Activated naive CD8-positive, alpha-beta T cell treated with anti-CD3 and anti-CD28 coated beads for 36 hours (primary cell): Measurements from ENCODE around the gene SPTBN5. TPM values are rescaled to one million over a fixed set of nuclear protein-coding genes. Genes with fewer than 3 reads are reported as not detected.
A peak's percentile ranks its signal among the peaks of the same experiment; 100 is the strongest.

ENCODE experiments used
- DNase-seq: peaks from one replicate; pipeline ENCODE4 v3.0.0; 2021
- H3K27ac Mint-ChIP-seq: one replicate; pipeline ENCODE4 v1.8.0; 2022; ENCODE audit warnings: mild to moderate bottlenecking, moderate library complexity, mixed read lengths
- H3K27me3 Mint-ChIP-seq: one replicate; pipeline ENCODE4 v1.8.0; 2022; ENCODE audit warnings: mild to moderate bottlenecking, mixed read lengths
- H3K36me3 Mint-ChIP-seq: one replicate; pipeline ENCODE4 v1.8.0; 2021; ENCODE audit warnings: mild to moderate bottlenecking, mixed read lengths
- H3K4me1 Mint-ChIP-seq: one replicate; pipeline ENCODE4 v1.8.0; 2021; ENCODE audit warnings: mixed read lengths
- H3K4me3 Mint-ChIP-seq: one replicate; pipeline ENCODE4 v1.8.0; 2022; ENCODE audit warnings: mild to moderate bottlenecking, moderate library complexity, mixed read lengths
- H3K9me3 Mint-ChIP-seq: one replicate; pipeline ENCODE4 v1.8.0; 2022; ENCODE audit warnings: mixed read lengths
- total RNA-seq, 2 experiments: library from RNA; stranded (reverse); gene quantifications; one replicate each; pipeline ENCODE4 v1.2.3, GENCODE V29; 2021

Gene SPTBN5
- total RNA-seq, 2 experiments from 2014 or later: 0.19 to 0.30 TPM

DNA sequence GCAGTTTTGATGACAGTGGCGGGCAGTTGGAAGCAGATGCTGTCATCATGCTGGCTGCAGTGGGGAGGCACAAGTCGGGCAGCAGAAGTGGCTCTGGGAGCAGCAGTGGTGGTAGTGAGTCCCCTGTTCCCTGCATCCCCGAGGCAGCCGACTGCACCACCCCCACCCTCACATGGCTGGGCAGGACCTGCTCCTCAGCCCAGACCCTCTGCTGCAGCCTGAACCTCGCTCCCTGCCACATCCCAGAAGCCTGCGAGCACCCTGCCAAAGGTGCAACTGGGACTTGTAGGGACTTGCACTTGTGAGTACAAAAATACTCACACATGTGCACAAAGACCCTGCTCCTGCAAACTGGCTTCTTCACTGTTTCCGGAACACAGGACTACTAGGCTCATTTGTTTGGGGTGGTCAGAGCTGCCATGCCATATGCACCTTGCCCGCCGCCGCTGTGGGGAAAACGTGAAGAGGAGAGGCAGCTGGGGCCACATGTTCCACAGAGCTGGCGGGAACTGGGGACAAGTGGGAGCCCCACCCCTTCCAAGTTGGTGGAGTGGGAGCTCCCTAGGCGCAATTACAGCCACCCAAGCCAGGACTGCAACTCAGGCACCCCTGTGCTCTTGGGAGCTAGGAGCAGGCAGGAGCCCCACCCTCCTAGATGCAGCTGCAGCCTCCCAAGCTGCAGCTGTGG is 63.8 kb downstream of the SPTBN5 start:
- H3K4me3 Mint-ChIP-seq: no peak overlapping the region
- H3K27ac Mint-ChIP-seq: no peak overlapping the region
- peaks cover 43% of the 10 kb centered on the region for H3K4me1 Mint-ChIP-seq
- H3K27me3 Mint-ChIP-seq: no peaks in the 10 kb centered on the region
- no peaks in the 10 kb centered on the region for H3K9me3 Mint-ChIP-seq
- no peaks in the 10 kb centered on the region for H3K36me3 Mint-ChIP-seq
- no peak for DNase-seq

DNA sequence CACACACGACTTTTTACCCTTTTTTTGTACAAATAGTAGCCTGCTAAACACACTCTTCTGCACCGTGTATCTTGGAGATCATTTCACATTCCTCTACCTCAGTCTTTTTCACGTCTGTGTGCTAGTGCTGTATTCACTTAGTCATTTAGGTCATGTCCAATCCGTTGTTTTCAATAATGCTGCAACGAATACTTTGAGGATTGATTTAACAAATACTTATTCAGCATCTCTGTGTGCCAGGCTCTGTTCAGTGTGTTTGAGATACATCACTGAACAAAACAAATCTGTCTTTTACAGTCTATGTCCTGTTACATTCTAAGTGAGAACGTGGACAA is 65.1 kb downstream of the SPTBN5 start:
- Mint-ChIP-seq H3K36me3 (no peaks in the 10 kb centered on the region), H3K27me3 (no peaks in the 10 kb centered on the region), H3K27ac (peak overlapping the region; percentile 74), H3K4me1 (peaks cover 38% of the 10 kb centered on the region), H3K4me3 (peak overlapping the region; percentile 90), H3K9me3 (no peaks in the 10 kb centered on the region)
- no peak for DNase-seq

DNA sequence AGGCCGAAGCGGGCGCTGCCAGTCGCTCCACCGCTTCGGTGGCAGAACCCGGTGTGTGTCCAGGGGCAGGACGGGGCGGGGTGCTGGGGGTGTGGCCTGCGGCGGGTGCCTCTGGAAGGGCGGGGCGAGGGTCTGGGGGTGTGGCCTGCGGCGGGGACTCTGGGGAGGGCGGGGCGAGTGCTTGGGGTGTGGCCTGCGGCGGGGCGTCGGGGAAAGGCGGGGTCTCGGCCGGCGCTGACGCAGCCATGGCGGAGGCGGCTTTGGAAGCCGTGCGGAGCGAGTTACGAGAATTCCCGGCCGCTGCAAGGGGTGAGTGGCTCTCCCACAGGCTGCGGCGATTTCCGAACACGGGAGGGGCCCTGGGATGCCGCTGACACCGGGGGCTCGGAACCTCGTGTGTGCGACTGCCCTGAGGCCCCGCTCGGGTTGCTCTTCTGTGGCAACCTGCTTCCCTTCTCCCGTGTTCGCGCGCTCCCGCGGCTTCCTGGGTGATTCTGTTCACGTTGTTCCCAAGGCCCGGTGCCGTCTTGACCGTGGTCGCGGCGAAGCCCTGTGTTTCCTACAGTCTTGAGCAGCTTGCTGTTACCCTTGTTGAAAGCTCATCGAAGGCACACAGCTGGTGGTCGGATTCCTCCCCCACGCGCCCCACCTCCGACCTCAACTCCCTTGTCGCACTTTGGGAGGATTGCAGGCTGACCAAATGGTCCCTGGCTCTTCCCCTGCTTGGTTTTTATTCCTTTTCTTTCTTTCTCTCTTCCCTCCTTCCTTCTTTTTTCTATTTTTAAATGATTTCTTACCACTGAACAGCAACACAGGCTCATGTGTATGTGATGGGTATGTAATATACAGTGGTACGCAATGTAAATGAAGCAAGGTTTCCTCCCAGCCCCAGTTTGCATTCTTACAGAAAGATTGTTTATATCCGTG is 65.7 kb downstream of the SPTBN5 start, which contains the start of gene JMJD7:
TSS of gene JMJD7 (plus strand) at position 213 of the 927 bp plus-strand sequence. CDS start at position 246, 33 bp downstream.
- no peaks in the 10 kb centered on the region for H3K36me3 Mint-ChIP-seq

DNA sequence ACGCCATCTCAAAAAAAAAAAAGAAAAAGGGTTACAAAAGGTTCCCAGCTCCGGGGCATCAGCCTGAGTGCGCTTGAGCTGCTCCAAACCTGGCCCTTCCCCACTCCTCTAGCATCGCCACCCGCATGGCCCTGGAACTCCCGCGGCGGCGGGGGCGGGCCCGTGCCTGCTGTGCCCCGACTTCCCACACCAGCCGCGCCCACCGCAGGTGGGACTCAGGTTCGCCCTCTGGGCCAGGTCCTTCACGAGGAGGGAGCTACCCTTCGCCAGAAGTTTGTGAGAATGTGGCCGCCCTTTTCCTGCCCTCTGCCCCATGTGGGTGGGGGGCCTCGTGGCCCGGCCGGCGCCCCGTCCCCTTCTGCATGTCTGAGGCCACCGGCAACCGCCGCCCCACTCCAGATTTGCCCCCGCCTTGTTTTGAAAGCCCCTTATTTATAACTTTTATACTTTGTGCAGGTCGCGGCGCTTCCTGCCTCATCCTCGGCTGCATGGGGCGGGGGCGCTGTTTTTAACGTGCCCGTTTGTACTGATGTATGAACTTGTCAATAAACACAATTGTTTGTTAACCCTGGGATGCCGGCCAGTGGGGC is 66.5 kb downstream of the SPTBN5 start:
- peaks cover 27% of the 10 kb centered on the region for H3K4me1 Mint-ChIP-seq
- H3K36me3 Mint-ChIP-seq: no peaks in the 10 kb centered on the region
- peak overlapping the region; percentile 83 for H3K27ac Mint-ChIP-seq
- no peaks in the 10 kb centered on the region for H3K27me3 Mint-ChIP-seq
- H3K9me3 Mint-ChIP-seq: no peaks in the 10 kb centered on the region
- peak overlapping the region; percentile 90 for H3K4me3 Mint-ChIP-seq
- DNase-seq: peak; percentile 34

More for the DNA sequence above, 65.7 kb downstream of the SPTBN5 start, which contains the start of gene JMJD7:
- H3K9me3 Mint-ChIP-seq: no peaks in the 10 kb centered on the region
- H3K27ac Mint-ChIP-seq: peak within 1 kb of the TSS; percentile 83
- DNase-seq: peak; percentile 92
- peak within 1 kb of the TSS; percentile 90 for H3K4me3 Mint-ChIP-seq
- peaks cover 35% of the 10 kb centered on the region for H3K4me1 Mint-ChIP-seq
- no peaks in the 10 kb centered on the region for H3K27me3 Mint-ChIP-seq

DNA sequence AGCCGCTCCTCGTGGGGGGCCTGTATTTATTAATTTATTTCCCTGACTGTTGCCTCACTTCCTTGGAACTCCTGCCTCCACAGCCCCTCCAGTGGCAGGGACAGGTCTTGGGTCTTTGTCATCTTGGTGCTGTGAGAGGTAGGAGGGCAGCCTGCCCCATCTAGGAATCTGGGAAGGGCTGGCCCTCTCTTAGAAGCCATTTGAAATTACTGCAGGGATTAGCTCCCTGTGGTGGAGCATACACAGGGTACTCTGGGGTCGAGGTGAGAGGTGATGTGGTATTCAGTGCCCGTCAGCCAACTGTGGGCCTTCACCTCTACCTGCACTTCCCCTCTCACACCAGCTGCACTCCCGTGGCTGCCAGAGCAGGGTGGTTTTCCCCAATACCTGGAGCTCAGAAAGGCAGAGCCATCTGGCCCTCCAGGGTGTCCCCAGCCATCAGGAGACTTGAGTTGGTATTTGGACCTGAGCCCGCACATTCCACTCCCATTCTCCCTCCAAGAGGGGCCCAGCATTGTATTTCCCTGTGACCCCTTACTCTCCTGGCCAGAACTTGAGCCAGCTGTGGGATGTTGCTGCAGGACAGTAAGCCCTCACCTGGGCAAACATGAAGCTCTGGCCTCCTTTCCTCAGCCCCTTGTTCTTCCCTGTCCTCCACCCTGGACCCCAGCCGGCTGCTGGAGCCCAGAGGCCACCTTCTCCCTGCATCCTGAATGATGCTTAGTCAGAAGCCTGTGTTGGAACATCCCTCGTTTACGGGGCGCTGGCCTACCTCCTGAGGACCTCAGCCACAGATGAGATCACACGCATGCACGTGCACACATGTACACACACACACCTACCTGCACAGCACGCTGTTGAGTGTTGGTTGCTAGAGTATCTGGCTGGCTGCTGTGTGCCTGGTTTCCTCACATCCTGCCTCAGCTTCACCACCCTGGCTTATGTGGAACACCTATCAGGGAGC is 68.0 kb downstream of the SPTBN5 start:
- Mint-ChIP-seq H3K4me1 (peaks cover 13% of the 10 kb centered on the region), H3K27ac (no peak overlapping the region), H3K36me3 (no peaks in the 10 kb centered on the region), H3K9me3 (no peaks in the 10 kb centered on the region), H3K4me3 (no peak overlapping the region), H3K27me3 (no peaks in the 10 kb centered on the region)
- DNase-seq: no peak

DNA sequence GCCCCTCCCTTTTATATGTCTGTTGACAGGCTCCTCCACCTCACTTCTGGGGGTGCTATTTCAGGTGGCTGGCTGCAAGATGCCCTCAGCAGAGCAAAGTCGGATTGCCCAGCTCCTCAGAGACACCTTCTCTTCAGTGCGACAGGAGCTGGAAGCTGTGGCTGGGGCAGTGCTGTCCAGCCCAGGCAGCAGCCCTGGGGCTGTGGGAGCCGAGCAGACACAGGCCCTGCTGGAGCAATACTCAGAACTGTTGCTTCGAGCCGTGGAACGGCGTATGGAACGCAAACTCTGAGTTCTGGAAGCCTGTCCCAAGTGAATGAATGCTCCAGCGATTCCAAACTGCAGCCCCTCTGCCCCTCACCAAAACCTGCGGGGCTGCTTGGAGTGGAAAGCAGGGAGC is 68.7 kb downstream of the SPTBN5 start:
- Mint-ChIP-seq H3K9me3 (no peaks in the 10 kb centered on the region), H3K36me3 (no peaks in the 10 kb centered on the region), H3K4me1 (peaks cover 10% of the 10 kb centered on the region), H3K27me3 (no peaks in the 10 kb centered on the region), H3K27ac (no peak overlapping the region), H3K4me3 (no peak overlapping the region)
- no peak for DNase-seq

DNA sequence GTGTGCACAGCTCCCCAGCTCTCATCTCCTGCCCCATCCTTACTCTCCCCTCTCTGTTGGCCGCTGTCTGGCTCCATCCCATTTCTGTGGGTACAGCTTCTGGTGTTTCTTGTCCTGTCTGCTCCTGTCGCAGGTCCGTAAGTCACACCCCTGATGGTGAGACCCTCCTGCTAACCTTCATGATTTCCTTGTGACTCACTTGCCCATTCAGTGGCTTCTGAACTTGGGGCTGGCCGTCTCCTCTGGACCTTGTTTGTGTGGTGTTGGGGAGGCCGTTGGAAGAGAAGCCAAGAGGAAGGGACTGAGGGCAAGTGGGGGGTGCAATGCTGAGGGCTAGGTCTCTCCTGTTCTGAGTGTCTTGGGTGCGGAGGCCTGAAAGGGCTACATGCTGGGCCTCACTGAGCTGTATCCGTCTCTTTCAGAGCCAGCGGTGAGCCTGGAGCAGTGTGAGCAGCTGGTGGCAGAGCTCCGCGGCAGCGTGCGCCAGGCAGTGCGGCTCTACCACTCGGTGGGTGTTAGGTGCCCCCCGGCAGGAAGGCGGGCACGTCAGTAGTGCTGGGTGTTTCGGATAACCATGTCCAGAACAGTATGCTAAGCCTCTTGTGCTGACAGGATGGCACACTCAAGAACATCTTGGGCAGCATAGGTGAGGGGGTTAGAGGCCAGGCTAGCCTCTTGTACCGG is 69.6 kb downstream of the SPTBN5 start:
- no peaks in the 10 kb centered on the region for H3K36me3 Mint-ChIP-seq
- no peaks in the 10 kb centered on the region for H3K27me3 Mint-ChIP-seq
- peaks cover 9% of the 10 kb centered on the region for H3K4me1 Mint-ChIP-seq
- no peak overlapping the region for H3K27ac Mint-ChIP-seq
- H3K4me3 Mint-ChIP-seq: no peak overlapping the region
- H3K9me3 Mint-ChIP-seq: no peaks in the 10 kb centered on the region
- DNase-seq: no peak

DNA sequence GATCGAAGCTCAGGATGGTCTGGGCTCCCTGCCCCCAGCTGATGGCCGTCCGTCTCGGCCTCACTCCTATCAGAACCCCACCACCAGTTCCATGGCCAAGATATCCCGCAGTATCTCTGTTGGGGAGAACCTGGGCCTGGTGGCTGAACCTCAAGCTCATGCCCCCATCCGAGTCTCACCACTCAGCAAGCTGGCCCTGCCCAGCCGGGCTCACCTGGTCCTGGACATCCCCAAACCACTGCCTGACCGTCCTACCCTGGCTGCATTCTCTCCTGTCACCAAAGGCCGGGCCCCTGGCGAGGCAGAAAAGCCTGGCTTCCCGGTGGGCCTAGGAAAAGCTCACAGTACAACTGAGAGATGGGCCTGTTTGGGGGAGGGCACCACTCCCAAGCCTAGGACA is 70.4 kb downstream of the SPTBN5 start:
- H3K36me3 Mint-ChIP-seq: no peaks in the 10 kb centered on the region
- no peaks in the 10 kb centered on the region for H3K27me3 Mint-ChIP-seq
- H3K27ac Mint-ChIP-seq: no peak overlapping the region
- DNase-seq: no peak
- no peaks in the 10 kb centered on the region for H3K9me3 Mint-ChIP-seq
- no peak overlapping the region for H3K4me3 Mint-ChIP-seq
- H3K4me1 Mint-ChIP-seq: peaks cover 3% of the 10 kb centered on the region

DNA sequence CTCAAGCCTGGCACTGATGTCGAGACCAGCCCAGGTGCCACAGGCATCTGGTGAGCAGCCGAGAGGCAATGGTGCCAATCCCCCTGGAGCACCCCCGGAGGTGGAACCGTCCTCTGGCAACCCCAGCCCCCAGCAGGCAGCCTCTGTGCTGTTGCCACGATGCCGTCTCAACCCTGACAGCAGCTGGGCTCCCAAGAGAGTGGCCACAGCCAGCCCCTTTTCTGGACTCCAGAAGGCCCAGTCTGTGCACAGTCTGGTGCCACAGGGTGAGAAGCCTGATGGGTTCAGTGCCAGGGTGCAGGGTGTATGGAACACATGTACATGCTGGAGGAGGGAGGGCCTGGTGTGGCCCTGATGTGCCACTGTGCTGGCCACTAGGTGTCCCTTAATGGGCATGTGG is 70.9 kb downstream of the SPTBN5 start:
- Mint-ChIP-seq H3K36me3 (no peaks in the 10 kb centered on the region), H3K27ac (no peak overlapping the region), H3K4me3 (no peak overlapping the region), H3K27me3 (no peaks in the 10 kb centered on the region), H3K4me1 (peaks cover 2% of the 10 kb centered on the region), H3K9me3 (no peaks in the 10 kb centered on the region)
- DNase-seq: no peak

DNA sequence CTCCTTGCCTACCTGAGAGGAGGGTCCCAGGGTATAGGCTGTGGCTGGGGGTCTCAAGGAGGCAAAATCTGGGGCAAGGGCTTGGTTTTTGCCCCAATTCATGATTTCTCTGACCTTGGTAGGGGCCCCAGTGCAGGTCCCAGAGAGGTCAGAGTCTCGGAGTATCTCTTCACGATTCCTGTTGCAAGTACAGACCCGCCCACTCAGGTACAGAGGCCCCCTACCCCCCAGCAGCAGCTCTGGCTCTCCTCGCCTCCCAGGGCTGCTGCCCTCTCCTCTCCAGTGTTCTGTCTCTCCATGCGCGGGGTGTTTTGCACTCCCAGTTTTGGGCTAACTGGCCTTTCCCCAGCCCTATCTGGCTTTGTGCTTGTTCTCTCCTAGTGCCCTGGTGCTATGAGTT is 71.4 kb downstream of the SPTBN5 start:
- no peak overlapping the region for H3K27ac Mint-ChIP-seq
- H3K27me3 Mint-ChIP-seq: no peaks in the 10 kb centered on the region
- H3K9me3 Mint-ChIP-seq: no peaks in the 10 kb centered on the region
- H3K36me3 Mint-ChIP-seq: no peaks in the 10 kb centered on the region
- no peak for DNase-seq
- no peaks in the 10 kb centered on the region for H3K4me1 Mint-ChIP-seq
- H3K4me3 Mint-ChIP-seq: no peak overlapping the region

DNA sequence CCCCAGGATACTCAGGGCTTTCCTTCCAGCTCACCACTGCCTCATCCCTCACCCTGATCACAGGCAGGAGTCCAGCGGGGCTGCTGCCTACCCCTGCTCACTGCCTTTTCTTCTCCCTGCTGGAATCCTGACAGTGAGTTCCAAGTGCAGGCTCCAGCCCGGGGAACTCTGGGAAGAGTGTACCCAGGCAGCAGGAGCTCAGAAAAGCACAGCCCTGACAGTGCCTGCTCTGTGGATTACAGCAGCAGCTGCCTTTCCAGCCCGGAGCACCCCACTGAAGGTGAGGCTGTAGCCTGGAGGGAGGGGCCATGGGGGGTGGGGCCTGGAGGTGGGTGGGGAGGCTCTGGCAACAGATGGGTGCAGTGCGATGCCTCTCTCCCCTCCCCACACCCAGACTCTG is 72.0 kb downstream of the SPTBN5 start:
- Mint-ChIP-seq H3K4me3 (no peak overlapping the region), H3K36me3 (no peaks in the 10 kb centered on the region), H3K9me3 (no peaks in the 10 kb centered on the region), H3K27ac (no peak overlapping the region), H3K27me3 (no peaks in the 10 kb centered on the region), H3K4me1 (no peaks in the 10 kb centered on the region)
- DNase-seq: no peak

DNA sequence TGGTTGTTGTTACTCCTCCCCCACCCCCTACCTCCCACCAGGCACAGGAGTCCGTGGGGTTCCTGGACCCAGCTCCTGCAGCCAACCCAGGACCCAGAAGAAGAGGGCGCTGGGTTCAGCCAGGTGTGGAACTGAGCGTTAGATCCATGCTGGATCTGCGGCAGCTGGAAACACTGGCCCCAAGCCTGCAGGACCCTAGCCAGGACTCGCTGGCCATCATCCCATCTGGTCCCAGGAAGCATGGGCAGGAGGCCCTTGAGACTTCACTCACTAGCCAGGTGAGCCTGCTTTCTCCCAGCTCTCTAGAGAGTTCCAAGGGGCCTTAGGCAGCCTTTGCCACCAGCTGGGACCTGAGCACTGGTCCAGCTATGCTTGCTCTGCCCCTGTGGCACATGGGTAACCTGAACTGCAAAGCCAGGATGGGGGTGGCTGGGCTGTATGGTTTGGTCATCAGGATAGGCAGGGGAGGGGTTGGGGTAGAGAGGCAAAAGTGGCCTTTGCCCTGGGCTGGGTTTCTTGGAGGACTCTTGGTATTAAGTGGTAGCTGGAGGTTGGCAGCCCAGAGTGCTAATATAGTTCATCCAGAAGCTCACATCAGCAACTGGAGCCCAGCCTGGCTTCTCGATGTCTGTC is 72.9 kb downstream of the SPTBN5 start:
- DNase-seq: no peak
- H3K4me3 Mint-ChIP-seq: no peak overlapping the region
- H3K27me3 Mint-ChIP-seq: no peaks in the 10 kb centered on the region
- no peaks in the 10 kb centered on the region for H3K9me3 Mint-ChIP-seq
- H3K27ac Mint-ChIP-seq: no peak overlapping the region
- H3K4me1 Mint-ChIP-seq: no peaks in the 10 kb centered on the region
- H3K36me3 Mint-ChIP-seq: no peaks in the 10 kb centered on the region

DNA sequence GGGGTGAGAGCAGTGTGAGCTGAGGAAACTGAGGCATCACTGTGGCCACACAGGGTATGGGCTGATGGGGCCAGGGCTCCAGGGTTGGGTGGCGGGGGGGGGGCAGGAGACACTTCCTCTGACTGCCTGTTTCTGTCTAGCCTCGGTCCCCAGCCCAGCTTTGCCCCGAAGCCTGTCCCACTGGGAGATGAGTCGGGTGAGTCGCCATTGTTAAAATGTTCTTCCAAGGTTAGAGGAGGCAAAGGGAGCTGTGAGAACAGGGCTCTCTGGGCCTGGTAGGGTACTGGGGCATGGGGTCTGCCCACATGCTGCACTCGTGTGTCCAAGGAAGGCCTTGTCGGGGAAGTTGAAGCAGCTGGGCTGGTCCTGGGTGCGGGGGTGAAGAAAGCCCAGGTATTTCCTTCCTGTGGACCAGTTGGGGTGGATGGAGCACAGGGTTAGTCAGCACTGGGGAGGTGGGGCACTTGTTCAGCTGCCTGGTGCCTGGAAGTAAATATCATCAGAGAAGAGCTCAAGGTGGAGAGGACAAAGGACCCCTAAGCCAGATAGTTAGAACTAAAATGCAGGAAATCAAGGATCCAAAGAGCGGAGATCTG is 74.3 kb downstream of the SPTBN5 start:
- no peaks in the 10 kb centered on the region for H3K27me3 Mint-ChIP-seq
- no peak overlapping the region for H3K27ac Mint-ChIP-seq
- no peak overlapping the region for H3K4me3 Mint-ChIP-seq
- no peaks in the 10 kb centered on the region for H3K4me1 Mint-ChIP-seq
- no peak for DNase-seq
- no peaks in the 10 kb centered on the region for H3K36me3 Mint-ChIP-seq
- no peaks in the 10 kb centered on the region for H3K9me3 Mint-ChIP-seq
